ENCODE measurements around the gene FSTL5.

Gene FSTL5

DNA sequence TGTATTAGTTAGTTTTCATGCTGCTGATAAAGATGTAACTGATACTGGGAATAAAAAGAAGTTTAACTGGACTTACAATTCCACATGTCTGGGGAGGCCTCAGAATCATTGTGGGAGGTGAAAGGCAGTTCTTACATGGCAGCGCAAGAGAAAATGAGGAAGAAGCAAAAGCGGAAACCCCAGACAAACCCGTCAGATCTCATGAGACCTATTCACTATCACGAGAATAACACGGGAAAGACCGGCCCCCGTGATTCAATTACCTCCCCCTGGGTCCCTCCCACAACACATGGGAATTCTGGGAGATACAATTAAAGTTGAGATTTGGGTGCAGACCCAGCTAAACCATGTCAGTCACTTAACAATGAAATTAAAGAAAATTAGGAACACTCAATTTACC is 499.1 kb downstream of the FSTL5 start:
- DNase-seq = no peak

DNA sequence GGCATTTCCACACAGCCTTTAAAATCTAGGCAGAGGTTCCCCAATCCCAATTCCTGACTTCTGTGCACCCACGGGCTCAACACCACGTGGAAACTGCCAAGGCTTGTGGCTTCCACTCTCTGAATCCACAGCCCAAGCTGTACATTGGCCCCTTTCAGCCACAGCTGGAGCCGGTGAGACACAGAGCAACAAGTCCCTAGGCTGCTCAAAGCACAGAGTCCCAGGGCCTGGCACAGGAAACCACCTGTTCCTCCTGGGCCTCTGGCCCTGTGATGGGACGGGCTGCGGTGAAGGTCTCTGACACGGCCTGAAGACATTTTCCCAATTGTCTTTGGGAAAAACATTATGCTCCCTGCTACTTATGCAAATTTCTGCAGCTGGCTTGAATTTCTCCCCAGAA is 500.0 kb downstream of the FSTL5 start:
- DNase-seq = no peak

GRCh38 chr4:161658676-161659075 is 505.1 kb downstream of the FSTL5 start:
- DNase-seq = no peak

GRCh38 chr4:161657616-161658015 is 506.2 kb downstream of the FSTL5 start:
- no peak for DNase-seq

GRCh38 chr4:161656594-161656993 is 507.2 kb downstream of the FSTL5 start:
- DNase-seq = no peak

DNA sequence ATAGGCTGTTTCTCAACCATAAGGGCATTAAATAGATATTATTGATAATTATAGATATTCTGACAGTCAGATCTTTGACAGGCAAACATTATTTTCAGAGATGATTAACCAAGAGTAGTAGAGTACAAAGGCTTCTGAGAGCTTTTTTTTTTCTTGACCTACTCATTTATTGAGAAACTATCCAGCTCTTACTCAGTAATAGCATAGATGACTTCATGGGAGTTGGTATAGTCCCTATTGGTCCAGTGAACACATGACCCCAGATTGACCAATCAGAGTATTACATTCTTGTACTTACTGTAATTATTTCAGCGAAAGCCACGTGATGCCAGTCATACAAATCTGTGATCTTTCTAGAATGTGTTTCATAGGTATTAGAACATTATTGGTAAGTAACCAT is 508.7 kb downstream of the FSTL5 start:
- no peak for DNase-seq

GRCh38 chr4:161653697-161654096 is 510.1 kb downstream of the FSTL5 start:
- DNase-seq = no peak

- no peak for DNase-seq
These were observed 512.2 kb downstream of the FSTL5 start for GRCh38 chr4:161651586-161651985.

GRCh38 chr4:161650812-161651211 is 513.0 kb downstream of the FSTL5 start:
- DNase-seq = no peak

GRCh38 chr4:161647757-161648156 is 516.0 kb downstream of the FSTL5 start:
- no peak for DNase-seq

GRCh38 chr4:161642708-161643107 is 521.1 kb downstream of the FSTL5 start:
- no peak for DNase-seq

DNA sequence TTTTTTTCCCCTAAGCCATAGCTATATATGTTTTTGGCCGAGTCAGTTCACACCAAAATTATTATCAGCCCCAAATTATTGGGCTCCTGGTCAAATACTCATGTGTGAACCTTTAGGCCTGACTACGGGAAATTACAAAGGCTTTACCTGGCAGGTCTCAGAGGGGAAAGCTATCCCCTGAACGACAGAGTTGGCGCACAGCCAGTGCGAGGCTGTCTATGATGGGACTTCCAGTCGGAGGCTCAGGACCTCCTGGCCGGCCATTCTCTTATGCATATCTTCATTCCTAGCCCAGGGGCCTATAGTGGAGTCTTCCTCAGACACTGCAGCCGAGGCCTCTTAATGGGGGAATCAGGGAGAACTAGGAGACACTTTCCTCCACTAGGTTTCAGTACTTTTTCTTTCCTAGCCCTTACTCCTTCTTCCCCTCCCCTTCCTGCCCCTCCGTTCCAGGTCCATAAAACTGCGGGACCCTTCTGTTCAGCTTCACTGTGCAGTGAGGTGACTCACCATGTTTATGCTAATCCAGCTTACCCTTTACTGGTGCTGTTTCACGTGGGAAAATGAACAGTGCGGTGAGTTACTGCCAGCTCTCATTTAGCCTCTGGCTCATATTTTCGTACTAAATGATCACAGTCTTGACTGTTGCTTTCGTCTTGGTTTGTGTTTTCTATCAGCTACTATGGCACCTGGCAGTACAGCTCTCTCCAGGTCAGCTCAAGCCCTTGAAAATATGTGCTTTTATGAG is 533.9 kb downstream of the FSTL5 start:
- DNase-seq = no peak

DNA sequence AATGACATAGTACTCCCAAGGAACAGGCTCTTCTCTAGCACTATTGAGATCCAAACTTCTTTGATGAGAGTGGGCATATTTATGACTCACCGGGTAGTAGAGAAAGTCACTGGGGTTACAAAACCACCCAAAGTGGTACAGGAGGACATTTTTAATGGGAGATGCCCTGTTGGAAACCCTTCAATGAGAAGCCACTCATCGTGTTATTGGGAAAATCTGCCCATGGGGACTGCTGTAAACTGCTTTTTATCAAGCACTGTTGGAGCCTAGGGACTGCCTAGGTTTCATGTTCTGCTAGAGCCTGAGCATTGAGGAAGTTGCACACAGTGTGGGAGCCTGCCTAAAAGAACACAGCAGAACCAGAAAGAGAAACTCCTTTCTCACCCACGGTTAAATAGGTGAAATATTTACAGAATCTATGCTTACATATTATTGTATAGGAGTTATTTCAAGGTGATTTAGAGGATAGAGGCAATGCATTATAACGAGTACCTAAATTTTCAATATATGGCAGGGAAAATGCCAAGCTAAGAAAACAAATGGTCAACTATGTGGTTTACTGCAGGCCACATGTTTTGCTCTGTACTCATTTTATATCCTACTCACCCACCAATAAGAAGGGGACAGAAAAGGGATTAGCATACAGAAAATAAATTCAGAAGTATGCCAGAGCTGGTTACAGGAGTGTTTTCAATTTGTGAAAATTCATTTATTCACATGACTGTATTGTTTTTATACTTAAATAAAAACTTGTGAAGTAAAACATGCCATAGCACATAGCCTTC is 559.1 kb downstream of the FSTL5 start:
- DNase-seq = no peak

- no peak for DNase-seq
These were observed 562.8 kb downstream of the FSTL5 start for GRCh38 chr4:161601011-161601410.

DNA sequence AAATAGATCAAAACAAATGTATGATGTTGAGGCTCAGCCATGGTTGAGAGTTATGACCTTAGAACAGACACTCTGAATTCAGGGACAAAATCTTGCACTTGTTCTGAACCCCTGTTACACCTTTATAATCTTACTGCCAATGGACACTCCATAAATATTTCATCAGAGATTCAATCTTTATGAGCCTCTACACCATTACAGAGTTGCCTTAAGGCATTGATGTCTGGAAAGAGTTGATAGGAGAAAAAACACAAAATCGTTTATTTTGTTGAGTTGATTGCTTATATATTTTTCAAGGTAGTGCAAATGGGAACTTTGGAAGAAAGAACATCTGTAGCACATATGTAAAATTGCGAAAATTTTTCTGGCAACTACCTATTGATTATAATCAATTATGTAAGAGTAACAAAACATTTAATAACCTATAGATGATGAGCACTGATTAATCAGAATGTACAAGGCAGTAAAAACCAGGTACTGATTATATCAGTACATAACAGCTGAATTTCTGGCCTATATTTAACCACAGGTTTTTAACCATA is 568.5 kb downstream of the FSTL5 start:
- no peak for DNase-seq

GRCh38 chr4:161585011-161585410 is 578.8 kb downstream of the FSTL5 start:
- no peak for DNase-seq

GRCh38 chr4:161583549-161583948 is 580.3 kb downstream of the FSTL5 start:
- DNase-seq = no peak

- no peak for DNase-seq
These were observed 582.3 kb downstream of the FSTL5 start for GRCh38 chr4:161581262-161582230.

GRCh38 chr4:161577579-161578301 is 586.1 kb downstream of the FSTL5 start:
- DNase-seq = no peak

- DNase-seq = no peak
These were observed 590.0 kb downstream of the FSTL5 start for GRCh38 chr4:161573836-161574235.

DNA sequence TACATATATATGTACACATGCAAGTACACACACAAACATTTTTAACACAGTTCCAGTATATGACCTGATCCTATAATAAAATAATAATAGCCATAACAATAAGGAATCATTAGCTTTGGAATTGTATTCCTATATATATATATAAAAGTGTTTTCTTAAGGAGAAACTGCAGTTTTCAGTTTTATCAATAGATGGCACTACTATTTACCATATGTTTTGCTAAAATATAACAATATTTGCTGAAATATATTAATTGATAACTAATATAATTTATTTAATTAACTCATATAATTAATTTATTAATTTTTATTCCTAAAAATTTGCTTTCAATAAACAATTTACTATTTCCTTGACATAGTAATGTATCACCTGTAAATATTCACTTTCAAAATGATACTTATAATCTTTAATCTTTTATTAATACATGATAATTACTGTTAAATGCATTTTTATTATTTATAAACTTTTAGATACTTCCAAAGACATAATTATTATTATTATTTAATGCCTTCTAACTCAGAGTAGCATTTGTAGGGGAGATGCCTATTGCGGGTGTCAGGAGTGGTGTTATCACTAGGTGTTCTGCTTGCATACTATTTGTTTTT is 599.5 kb downstream of the FSTL5 start:
- DNase-seq = no peak

All from RPMI8226 (cell line).